AG09309 (cell line): Measurements from ENCODE around the gene CCDC93.

ENCODE experiments used
- DNase-seq: peaks from one replicate; pipeline ENCODE4 v3.0.0-alpha.2; 2010; ENCODE audit warnings: low read depth
- H3K4me3 ChIP-seq: 2 replicates; pipeline ENCODE4 v1.5.1; 2011; ENCODE audit warnings: mild to moderate bottlenecking, low read depth, low read length, moderate library complexity; ENCODE audit not compliant: control insufficient read depth
- TF ChIP-seq, protein P1 (sequence below): IDR thresholded peaks from 2 replicates; pipeline ENCODE4 v1.5.1; 2011; ENCODE audit warnings: mild to moderate bottlenecking, low read depth, low read length, inconsistent platforms; ENCODE audit not compliant: insufficient read depth, control insufficient read depth; ENCODE audit errors: missing control alignments

Gene CCDC93

DNA sequence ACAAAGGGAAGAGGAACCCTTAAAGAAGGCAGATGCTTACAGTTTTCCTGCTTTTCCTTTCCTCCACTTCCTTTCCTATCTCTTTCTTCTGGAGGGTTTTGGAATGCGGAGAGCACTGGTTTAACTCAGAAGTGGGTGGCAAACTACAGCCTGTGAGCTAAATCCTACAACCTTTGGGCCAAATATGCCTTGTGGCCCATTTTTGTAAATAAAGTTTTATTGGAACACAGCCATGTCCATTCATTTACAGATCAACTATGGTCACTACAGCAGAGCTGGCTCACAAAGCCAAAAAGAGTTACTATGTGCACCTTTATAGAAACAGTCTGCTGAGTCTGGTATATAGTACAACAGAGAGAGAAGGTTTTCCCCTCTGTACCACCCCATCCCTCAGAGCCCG lies 69.1 kb downstream of the CCDC93 start:
- DNase-seq = no peak
- TF ChIP-seq, protein P1, sequence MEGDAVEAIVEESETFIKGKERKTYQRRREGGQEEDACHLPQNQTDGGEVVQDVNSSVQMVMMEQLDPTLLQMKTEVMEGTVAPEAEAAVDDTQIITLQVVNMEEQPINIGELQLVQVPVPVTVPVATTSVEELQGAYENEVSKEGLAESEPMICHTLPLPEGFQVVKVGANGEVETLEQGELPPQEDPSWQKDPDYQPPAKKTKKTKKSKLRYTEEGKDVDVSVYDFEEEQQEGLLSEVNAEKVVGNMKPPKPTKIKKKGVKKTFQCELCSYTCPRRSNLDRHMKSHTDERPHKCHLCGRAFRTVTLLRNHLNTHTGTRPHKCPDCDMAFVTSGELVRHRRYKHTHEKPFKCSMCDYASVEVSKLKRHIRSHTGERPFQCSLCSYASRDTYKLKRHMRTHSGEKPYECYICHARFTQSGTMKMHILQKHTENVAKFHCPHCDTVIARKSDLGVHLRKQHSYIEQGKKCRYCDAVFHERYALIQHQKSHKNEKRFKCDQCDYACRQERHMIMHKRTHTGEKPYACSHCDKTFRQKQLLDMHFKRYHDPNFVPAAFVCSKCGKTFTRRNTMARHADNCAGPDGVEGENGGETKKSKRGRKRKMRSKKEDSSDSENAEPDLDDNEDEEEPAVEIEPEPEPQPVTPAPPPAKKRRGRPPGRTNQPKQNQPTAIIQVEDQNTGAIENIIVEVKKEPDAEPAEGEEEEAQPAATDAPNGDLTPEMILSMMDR = no peak
- H3K4me3 ChIP-seq = no peak overlapping the region

DNA sequence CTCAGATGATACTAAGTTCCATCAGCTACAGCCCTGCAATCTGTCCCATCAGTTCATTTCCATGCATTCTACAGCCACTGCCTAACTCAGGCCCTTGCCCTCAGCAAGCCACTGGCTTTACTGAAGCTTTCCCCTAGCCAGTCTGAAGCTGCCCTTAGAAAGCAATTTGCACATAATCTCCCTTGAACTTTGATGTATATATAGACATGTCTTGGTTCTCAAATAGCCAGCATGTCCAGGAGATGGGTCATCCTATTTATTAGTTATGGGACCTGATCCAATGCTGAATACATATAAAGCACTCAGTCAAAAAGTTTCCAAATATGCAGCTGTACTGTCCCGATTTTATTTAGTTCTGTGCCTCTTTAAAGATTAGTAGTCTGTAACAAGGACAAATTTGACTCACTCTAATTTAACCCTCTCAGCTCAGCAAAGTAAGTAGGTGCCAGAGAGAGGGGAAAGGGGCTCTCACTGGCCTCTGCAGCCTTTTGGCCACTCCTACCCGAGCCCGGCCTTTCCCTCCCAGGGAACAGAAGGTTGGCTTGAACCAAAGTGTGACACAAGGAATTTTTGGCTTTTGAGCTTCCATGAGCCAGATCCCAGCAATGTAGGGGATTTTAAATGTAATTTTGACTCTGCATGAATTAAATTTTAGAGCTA lies 70.7 kb downstream of the CCDC93 start:
- no peak overlapping the region for H3K4me3 ChIP-seq
- TF ChIP-seq, protein P1 = no peak
- DNase-seq = peak; percentile 77

DNA sequence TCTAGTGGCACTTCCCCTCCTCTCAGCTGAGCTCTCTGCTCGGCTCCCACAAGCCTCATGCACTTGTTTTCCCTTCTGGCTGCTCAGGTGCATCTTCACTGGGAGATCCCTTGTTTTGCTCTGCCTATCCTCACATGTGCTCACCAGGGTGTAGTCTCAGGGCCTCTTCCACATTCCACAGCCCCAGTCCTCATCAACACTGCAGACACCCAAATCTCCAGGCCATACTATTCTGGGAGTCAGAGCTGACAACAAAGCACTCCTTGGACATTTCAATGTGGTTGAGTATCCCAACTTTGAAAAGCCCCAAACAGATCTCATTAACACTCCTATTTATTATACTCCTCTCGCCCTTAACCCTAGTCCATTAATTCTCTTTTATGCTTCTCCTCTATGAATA lies 71.3 kb downstream of the CCDC93 start:
- DNase-seq = no peak
- TF ChIP-seq, protein P1 = no peak
- H3K4me3 ChIP-seq = no peak overlapping the region

DNA sequence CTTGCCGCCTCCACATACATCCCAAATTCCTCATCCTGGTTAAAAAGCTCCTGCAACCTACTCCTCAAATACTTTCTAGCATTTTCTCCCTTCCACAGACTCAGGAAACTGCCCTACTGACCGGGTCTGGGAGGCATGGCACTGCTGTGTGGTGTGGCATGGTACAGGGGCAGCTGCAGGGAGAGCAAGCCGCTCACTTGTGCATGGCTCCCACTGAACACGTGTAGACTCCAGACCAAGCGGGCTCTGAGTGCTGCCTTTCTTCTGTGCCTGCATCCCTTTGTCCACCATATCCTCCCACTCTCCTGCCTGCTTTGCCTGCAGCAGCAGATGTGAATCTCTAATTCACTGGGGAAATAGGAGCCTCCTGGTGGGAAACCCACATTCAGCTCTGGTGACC lies 72.2 kb downstream of the CCDC93 start:
- TF ChIP-seq, protein P1 = no peak
- no peak overlapping the region for H3K4me3 ChIP-seq
- DNase-seq = no peak

DNA sequence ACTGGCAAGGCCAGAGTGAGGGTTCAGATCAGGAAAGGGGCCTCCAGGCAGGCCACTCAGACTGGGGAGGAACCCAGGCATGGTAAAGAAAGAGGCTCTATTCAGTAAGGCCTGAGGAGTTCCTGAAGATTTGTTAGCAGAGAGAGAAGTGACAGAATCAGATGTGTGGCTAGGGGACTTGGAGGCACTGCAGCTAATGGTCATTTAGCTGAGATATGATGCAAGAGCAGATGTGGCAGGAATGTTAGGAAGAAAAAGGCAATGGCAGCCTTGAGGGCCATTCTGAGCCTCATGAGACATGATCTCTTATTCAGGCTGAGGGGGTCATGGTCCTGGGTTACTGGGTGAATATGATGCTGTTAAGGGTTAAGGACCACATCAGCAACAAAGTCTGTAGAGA lies 73.4 kb downstream of the CCDC93 start:
- H3K4me3 ChIP-seq = no peak overlapping the region
- DNase-seq = no peak
- TF ChIP-seq, protein P1 = no peak

DNA sequence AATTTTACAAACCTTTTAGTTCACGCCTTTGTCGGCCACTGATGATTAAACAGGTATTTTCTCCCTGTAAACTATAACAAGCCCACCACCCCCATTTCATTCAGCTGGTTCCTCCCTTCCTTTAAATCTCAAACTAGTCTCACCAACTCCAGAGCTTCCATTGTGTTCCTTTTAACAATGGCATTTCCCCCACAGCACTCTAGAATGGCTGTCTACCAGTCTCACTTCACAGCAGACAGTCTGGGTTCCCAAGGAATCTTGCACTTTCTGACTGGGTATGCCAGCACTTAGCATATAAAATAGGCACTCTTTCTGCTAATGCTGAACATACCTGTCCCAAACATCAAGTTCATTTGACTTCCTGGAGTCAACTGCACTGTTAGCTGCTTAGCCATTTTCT lies 75.3 kb downstream of the CCDC93 start:
- no peak overlapping the region for H3K4me3 ChIP-seq
- no peak for DNase-seq
- TF ChIP-seq, protein P1 = no peak
